Forelimb muscle (tissue), 1 donor: ENCODE measurements around the gene SMC6. TPM values are rescaled to one million over a fixed set of nuclear protein-coding genes. Genes with fewer than 3 reads are reported as not detected.

ENCODE experiments used
- DNase-seq: peaks from one replicate; pipeline ENCODE4 v3.0.0-alpha.2; 2013; ENCODE audit warnings: low read depth
- polyA plus RNA-seq: library from polyadenylated mRNA; unstranded; fragments of 120-200 nt; gene quantifications from one replicate; pipeline ENCODE4 v1.2.1, GENCODE V29; 2013; ENCODE audit not compliant: insufficient read length

The SMC6 gene
- polyA plus RNA-seq, 1 donor: 42.1 TPM

DNA sequence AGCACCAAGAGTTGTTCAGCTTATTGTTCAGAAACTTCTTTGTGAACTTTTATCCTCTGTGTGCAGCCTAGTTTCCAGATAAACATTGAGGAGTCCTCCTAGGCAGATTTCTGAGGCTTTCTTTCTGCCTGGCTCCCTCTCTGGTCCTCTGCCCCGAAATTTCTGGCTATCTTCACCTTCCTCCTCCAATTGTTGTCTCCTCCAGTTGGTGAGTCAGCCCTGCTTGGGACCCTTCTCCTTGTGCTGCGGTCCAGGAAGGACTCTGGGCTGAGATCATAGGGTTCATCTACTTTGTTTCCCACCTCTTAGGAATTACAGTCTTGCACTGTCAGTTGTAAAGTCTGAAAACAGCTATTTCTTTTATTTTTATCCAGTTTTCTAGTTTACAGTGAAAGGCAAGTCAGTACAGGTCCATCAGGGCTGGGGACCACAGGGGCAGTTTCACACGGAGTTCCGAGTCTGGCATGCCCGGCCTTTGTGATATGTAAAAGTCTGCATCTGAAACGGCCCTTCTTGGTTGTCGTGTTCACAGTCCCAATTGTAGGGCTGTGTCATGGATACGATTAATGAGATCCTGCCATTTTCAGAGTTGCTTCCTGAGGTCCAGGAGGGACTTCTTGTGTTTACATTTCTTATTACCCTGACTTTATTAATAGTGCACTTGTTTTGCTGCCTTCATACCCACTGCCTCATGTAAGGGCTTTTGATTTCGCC lies 100.8 kb downstream of the SMC6 start:
- no peak for DNase-seq

DNA sequence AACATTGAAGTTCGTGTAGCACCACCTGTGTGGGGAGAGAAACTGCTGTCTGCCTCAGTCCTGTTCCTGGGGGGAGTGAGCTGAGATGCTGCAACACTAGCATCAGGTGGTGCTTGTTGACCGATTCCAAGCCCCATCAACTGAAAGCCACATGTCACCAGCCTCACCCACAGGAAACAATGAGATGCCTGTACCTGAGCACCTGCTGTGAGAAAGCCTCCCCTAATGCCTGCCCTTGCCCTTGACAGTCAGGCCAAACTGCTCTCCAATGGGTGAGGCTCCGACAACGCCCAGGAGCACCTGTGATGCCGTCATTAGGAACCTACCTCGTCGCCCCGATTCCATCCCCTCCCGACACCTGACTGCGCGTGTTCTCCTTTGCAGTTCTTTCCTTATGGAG lies 104.6 kb downstream of the SMC6 start:
- DNase-seq: no peak

DNA sequence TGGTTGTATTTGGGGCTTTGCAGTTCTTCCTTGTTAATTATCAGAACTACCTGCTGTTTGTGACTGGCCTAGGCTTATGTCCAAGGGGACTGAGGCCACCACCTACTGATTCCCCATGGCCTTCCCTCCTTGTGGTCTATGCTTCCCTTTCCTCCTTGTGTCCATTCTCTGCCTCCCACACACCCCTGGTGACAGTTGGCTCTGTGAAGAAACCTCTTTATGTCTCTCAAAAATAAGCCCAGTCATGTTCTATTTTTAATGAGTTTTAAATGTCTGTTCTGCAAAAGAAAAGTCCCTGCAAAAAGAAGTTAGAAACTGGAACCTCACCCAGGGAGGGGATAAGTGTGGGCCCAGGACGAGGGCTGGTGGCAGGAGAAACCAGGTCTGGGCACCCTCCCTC lies 105.0 kb downstream of the SMC6 start:
- DNase-seq: no peak

DNA sequence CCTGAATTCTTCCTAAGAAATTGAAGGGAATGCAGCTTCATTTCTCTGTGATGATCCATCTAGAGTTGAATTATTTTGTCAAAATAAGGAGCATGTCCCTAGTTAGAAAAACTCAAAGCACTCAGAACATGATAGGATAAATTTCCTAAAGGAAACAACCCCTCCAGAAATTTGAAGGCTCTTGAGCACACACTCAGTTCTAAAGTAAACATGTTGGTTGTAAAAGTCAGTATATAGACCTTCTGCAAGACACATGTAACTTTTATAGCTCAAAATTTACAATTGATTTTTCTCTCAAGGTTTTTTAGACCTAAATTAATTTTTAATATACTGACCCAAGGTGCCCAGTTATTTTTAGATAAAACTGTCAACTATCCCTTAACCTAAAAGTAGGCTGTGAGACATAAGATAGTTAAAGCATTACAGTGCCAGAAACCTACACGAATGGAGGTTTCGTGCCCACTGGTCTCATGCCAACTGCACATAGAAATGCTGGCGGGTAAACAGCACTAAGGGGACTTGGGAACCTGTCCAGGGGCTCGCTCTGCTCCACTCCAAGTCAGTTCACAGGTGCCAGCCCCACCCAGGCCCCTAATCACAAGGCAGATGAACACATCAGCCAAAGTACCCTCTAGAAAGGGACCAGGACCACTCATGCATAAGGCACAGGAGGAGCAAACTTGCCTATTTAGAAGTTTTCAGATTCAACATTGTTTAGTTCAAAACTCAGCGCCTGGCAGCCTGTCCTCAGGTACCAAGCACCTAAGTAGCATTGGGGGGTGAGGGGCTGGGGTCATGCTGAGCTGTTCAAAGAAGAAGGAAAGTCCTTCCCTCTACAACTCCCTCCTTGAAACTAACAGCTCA lies 106.5 kb downstream of the SMC6 start:
- no peak for DNase-seq

DNA sequence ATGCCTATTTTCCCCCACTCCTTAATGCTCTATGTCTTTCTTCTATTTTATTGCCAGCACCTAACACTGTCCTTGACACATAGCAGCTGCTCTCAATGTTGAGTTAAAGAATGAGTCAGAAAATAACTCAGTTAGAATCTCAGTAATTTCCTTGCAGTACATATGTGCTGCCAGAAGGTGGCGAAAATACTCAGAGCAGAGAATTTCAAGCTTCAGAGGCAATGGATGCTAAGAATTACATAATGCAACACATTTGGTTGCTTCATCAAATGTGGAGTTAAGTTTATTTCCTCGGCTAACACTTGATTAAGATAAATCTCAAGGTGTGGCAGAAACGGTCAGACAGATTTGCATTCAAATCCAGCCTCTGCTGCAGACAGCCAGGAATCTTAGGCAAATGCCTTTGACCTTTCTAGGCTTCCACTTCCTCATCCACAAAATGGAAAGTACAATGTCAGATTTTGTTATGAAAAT lies 107.5 kb downstream of the SMC6 start:
- peak; percentile 29 for DNase-seq

DNA sequence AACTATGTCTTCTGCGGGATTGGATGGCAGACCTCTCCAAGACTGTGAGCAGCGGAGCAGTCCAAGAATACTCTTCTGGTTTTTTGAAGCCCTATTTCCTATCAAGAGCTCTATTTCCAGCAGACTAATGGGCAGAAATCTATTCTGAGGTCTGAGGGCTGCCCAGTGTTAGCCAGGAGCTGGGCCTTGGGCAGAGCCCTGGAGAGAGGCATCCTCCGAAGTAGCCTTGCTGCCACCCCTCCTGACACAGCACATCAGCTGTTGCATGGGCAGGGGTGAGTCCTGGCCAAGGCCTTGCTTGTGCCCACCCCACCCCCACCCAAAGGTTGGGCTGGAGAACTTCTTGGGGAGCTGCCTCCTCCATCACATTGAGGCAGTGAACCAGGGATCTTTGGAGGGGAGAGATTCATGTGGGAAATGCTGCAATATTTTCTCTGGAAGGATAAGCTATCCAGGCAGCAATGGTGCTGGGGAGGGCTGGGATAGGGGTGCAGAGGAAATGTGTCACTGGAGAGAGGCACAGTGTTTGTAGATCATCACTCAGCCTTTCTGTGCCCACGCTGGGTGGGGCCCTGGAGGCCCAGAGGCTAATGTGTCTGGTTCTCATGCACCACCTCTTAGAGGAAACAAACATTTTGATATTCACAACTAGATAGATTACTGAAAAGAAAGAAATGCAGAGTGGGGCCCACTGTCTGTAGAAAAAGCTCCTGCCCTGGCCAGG lies 108.5 kb downstream of the SMC6 start:
- no peak for DNase-seq

DNA sequence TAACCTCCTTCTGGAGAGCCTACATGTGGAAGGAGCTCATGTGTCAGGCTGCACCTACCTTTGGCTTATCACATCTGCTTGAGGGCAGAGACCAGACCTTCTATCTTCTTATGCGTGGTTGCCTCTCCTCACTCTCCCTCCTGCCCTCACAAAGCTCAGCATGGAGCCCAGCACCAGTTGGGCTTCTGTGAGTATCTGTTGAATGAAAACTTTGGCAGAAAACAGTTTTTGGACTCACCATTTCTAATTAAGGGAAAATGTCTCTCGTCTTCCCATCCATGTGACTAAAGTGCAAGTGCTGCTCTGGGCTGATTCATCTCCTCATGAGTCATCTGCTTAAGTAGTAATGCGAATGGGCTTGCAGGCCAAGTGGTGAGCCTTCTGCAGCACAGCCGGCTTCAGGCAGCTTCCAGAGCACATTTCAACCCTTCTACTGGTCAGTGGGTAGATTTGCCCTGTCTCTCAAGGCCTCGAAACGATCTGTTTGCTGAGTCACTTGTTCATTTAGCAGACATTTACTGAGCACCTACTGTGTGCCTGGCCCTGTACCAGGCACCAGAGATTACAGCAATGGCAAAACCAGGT lies 110.5 kb downstream of the SMC6 start:
- no peak for DNase-seq

DNA sequence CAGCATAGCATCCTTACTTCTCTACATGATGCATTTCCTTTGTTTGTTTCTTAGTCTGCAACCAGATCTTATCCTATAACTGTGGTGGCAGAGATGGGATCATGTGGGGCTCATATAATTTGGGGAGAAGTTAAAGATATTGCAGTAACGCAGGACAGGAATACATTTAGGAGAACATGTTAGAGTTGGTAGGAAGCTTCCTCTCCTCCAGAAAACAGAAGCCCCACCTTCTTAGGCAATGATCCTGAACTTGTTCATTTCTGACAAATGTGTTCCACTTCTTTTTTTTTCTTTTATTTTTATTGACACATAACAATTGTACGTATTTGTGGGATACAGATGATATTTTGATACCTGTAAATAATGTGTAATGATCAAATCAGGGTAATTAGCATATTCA lies 113.2 kb downstream of the SMC6 start:
- DNase-seq: no peak

DNA sequence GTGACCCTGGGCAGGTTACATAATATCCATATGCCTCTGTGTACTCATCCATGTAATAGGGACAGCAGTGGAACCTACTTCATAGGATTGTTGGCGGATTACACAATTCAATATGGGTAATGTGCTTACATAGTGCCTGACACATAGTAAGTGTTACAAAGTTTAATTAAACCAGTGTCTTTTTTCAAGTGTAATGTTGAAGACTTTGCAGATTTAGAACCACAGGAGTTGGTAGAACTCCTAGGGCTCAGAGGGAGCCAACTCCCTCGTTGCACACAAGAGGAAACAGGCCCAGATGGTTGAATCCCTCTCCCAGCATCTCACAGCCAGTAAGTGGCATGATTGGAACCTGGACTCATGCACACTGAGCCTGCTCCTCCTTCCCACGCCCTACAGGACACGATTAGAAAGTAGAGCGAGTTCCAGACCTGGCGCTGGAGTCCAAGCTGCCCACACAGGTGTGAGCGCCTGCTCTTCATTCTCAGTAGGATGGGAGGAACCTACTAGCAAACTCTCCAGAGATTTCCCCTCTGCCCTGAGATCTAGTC lies 115.3 kb downstream of the SMC6 start:
- no peak for DNase-seq

DNA sequence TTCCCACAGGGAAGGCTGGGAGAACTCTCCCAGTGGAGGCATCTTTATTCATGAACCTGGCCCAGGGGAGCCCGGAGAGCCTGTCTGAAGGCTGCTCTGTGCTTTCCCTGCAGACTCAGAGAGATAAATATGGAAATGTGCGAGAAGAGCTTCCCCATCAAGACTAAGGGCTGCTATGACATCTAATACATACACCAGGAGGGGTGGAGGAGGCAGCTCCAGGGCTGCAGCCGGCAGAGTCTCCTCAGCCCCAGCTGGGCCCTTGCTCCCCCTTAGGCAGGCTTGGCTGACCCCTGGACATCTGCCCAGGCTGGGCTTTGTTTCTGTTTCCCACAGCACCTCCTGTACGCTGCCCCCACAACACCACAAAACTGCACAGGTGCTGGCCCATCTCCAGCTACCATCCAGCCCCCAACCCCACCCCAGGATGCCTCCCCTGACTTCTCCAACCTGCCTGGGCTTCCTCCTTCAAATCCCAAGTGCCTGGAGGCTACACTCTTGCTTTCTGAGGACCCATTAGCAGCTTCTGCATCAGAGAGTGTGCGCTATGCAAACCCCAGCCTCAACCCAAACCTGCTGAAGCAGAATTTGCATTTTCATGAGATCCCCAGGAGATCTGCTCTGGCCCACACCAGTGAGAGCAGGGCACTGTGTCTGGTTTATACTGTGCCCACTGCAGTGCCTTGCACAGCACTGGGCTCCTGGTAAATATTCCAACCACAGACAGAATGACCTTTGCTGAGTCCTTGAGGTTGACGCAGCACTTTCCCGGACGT lies 116.3 kb downstream of the SMC6 start:
- DNase-seq: no peak

DNA sequence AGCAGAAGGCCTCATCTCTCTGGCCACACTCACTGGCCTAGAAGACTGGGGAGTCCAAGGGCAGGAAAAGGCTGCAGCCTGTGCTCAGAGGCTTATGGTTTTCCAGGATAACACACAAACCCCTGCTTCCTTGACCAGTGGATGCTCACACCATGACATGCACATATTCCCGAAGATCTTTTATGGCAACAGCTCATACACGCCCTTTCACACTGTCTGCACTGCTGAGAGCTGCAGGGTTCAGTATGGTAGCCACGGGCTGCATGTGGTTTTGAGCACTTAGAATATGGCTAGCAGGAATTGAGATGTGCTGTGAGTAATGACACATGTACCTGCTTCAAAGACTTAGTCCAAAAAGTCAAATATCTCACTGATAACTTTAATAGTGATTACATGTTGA lies 117.4 kb downstream of the SMC6 start:
- no peak for DNase-seq

DNA sequence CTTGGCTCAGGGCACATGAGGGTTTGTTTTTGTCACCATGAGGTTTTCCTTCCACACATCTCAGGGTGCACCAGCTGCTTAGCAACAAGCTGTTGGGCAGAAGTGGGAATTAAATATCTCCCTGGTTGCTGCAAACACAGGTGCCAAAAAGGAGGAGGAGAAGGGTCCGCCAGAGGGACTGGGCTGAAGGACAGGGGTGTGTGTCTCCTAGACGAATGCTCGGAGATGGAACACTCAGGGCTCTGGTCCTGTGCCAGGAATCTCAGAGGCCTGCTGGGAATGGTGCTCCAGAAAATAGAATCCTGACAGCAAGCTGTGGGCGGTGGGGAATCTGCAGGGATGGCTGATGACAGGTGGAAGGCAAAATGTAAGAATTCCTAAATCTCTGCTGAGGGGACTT lies 118.6 kb downstream of the SMC6 start:
- no peak for DNase-seq

DNA sequence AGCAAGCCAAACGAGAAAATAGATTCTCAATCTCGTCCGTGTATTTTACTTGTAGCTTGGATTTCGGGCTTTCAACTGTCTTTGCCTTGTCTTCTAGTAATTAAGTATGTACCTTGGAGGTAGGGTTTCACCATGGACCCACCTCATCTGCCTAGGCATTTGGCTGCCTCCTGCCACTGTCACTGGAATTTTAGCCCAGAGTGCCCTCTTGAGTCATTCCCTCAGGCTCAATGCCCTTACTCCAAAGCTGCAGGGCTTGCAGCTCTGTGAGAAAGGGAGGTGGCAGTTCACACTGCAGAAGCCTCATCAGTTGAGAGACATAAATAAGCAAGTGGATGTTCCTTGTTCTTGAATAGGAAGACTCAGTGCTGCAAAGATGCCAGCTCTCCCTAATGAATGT lies 123.5 kb downstream of the SMC6 start:
- DNase-seq: no peak

DNA sequence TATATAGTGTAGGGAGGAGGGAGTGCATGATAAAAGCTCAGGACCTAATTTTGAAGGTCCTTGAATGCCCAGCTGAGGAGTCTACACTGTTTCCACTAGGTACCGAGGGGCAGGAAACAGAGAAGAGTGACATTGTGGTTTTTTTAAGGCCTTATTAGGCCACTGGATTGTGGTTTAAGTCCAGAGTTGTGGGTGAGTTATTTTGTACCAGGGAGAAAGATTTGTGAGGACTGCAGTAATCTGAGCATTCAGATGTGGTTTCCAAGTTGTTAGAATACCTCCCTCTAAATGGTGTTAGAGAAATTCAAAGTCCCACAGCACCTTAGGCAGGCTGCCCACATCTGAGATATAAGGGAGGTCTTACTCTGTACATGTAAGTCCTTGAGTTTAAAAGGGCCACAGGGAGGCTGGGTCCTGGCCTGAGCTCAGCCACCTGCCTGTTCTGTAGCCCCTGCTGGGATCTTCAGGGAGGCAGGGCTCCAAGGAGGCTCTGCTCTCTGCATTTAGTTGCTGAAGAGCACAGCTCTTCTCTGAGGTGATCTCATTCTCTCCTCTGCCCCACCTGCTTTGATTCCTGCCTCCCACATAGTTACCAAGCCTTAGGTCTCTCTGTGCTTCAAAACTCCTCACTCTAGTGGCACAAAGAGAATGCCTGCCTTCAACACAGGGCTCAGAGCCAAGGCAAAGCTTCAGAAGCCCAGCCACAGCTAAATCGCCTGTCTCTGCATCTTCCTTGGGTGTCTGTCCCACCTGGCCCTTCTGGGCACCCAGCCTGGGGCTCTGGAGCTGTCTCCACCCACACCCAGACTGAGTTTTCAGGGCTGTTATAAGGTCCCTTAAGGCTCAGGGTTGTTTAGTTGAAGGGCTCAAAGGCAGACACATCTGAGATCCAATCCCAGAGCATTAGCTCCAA lies 125.0 kb downstream of the SMC6 start:
- DNase-seq: no peak

DNA sequence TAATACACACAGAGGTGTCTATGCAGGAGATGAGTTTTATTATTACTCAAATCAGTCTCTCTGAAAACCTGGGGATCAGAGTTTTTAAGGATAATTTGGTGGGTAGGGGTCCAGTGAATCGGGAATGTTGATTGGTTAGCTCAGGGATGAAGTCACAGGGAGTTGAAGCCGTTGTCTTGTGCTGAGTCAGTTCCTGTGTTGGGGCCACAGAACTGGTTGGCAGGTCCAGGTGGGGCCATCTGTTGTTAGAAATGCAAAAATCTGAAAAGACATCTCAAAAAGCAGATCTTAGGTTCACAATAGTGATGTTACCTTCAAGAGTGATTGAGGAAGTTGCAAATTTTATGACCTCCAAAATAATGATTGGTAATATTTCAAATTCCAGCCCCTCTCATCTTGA lies 126.2 kb downstream of the SMC6 start:
- DNase-seq: no peak

DNA sequence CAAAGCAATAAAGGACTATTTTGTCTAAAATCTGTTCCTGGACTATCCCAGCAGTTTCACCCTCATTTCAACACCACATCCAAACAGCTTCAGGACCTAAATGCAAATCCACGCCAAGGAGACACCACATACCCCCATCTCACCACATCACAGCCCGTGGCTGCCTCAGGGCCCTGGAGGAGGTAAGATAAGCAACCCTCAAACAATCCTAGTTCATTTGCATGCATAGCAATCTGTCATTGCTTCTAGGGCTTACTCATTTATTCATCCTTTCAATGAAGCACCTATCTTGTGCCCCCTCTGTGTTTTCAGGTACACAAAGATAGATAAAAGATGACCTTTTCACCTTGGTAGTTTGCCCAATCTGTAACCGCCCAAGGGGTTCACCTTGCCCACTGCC lies 126.6 kb downstream of the SMC6 start:
- no peak for DNase-seq

DNA sequence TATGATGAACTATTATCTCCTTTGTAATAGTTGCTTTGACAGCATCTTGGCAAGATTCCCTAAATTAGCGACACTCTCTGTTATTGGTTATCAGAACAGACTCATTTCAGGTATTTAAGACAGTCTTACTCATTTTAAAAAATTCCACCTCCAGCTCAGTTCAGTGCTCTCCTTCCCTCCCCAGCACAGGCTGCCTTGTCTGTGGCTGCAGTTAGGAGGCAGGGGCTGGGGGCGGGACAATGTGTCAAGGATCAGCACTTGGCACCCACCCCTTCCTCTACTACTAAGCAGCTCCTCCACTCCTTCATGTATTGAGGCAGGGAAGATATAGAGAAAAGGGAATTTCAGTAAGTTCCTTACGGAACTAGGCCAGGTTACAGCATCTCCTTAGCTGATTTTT lies 128.2 kb downstream of the SMC6 start:
- DNase-seq: no peak

DNA sequence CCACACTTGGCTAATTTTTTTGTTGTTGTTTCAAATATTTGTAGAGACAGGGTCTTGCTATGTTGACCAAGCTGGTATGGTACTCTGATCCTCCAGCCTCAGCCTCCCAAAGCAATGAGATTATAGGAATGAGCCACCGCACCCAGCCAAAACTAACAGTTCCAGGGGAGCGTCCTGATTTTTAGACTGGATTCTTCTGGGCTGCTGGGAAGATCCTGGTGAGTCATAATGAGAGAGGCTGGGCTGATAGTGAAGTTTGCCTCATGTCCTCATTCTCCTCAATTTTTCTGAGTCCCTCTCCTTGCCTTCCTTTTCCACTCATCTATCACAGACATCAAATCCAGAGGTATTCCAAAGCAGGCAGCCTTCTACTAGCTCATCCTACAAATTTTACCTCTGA lies 131.8 kb downstream of the SMC6 start:
- no peak for DNase-seq

DNA sequence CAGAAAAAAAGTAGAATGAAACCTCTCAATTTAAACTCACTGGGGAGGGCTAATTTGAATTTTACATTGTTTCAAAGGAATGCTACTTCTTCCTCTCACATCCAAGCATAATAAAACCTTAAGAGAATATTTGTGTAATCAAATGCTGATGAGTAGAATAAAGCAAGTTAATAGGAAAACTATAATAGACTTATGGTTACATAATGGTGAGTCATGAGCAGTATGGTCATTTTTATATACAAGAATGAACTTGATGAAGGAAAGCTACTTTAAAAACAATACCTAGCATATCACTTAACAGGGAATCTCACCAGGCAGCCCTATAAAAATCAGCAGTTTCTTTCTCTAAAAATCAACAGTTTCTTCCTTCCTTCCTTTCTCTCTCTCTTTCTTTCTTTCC lies 132.8 kb downstream of the SMC6 start:
- DNase-seq: no peak

DNA sequence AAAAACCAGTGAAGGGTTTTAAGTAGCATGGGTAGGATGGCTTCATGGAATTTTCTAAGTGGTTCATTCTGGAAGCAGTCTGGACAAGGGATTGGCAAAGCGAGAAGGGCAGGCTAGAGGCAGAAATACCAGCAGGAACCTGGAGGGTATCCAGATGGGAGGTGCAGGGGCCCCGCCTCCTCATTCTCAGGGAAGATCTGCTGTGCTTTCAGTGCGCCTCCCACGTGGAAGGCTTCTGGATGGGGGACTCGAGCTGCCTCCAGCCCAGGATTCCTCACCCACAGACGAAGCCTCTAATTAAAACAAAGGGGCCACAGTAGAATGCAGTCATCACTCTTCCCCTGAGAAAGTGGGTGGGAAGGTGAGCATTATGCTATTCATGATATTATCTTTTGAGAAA lies 133.3 kb downstream of the SMC6 start:
- DNase-seq: no peak
